IMR-90 (cell line): Measurements from ENCODE around the gene STK36. TPM values are rescaled to one million over a fixed set of nuclear protein-coding genes. Genes with fewer than 3 reads are reported as not detected.

Experiments
- ATAC-seq: fragments of 200-7000 bp; cut with Tn5 transposase; 2 replicates; pipeline ENCODE4 v1.9.1; 2020; ENCODE audit warnings: low read depth, mild to moderate bottlenecking, moderate library complexity
- BruUV-seq: library from RNA; stranded (reverse); fragments of 400-500 nt; replicated peaks from 2 replicates; lab custom pipeline; 2021; lab: Mats Ljungman, UMichigan
- CTCF ChIA-PET: fragments of 300-600 bp; formaldehyde crosslinking; extraction: SDS; loops from one replicate; lab custom pipeline; 2021; ENCODE audit warnings: antibody characterized with exemption; lab: Yijun Ruan, JAX
- POLR2A ChIA-PET: fragments of 300-600 bp; sonication (Branson Sonifier 250); formaldehyde crosslinking; loops from one replicate; lab custom pipeline; 2022; ENCODE audit warnings: antibody characterized with exemption; ENCODE audit not compliant: unreplicated experiment; lab: Charles Lee
- DNase-seq: peaks from one replicate; pipeline ENCODE4 v3.0.0; 2013
- H2AFZ ChIP-seq: replicated peaks from 2 replicates; pipeline ENCODE3; 2013; ENCODE audit warnings: low read length, mild to moderate bottlenecking; ENCODE audit not compliant: poor library complexity
- H2AK5ac ChIP-seq: 2 replicates; pipeline ENCODE4 v1.6.1; 2013; ENCODE audit warnings: low read depth, low read length, inconsistent platforms
- H2AK9ac ChIP-seq: replicated peaks from 2 replicates; pipeline ENCODE3; 2013; ENCODE audit warnings: mild to moderate bottlenecking, low read depth, low read length, moderate library complexity; ENCODE audit not compliant: poor library complexity
- H2BK120ac ChIP-seq: 2 replicates; pipeline ENCODE4 v1.6.1; 2013; ENCODE audit warnings: low read depth, low read length, inconsistent platforms
- H2BK15ac ChIP-seq: 3 replicates; pipeline ENCODE4 v1.6.1; 2013; ENCODE audit warnings: low read depth, low read length, inconsistent platforms
- H2BK20ac ChIP-seq: 2 replicates; pipeline ENCODE4 v1.6.1; 2013; ENCODE audit warnings: low read depth, mild to moderate bottlenecking, inconsistent platforms, low read length, moderate library complexity
- H2BK5ac ChIP-seq: 2 replicates; pipeline ENCODE4 v1.6.1; 2013; ENCODE audit warnings: mild to moderate bottlenecking, low read depth, low read length, inconsistent platforms; ENCODE audit not compliant: poor library complexity, severe bottlenecking
- H3K14ac ChIP-seq: replicated peaks from 2 replicates; pipeline ENCODE4 v1.6.1; 2013; ENCODE audit warnings: low read depth, low read length, inconsistent platforms
- H3K18ac ChIP-seq: 2 replicates; pipeline ENCODE4 v1.6.1; 2013; ENCODE audit warnings: low read depth, low read length, control low read depth
- H3K23ac ChIP-seq: 2 replicates; pipeline ENCODE4 v1.6.1; 2013; ENCODE audit warnings: low read depth, low read length, inconsistent platforms
- H3K27ac ChIP-seq: 2 replicates; pipeline ENCODE4 v1.5.1; 2013; ENCODE audit warnings: mild to moderate bottlenecking, control low read depth, low read length; ENCODE audit not compliant: insufficient read depth
- H3K27me3 ChIP-seq: 2 replicates; pipeline ENCODE4 v1.6.1; 2013; ENCODE audit warnings: low read length; ENCODE audit not compliant: control insufficient read depth, insufficient read depth
- H3K36me3 ChIP-seq: 2 replicates; pipeline ENCODE4 v1.6.1; 2013; ENCODE audit warnings: low read length, mixed read lengths; ENCODE audit not compliant: control insufficient read depth, insufficient read depth
- H3K4ac ChIP-seq: 2 replicates; pipeline ENCODE4 v1.6.1; 2013; ENCODE audit warnings: low read depth, low read length, inconsistent platforms
- H3K4me1 ChIP-seq: 2 replicates; pipeline ENCODE4 v1.6.1; 2013; ENCODE audit warnings: low read length, mixed read lengths; ENCODE audit not compliant: control insufficient read depth, insufficient read depth
- H3K4me2 ChIP-seq: 2 replicates; pipeline ENCODE4 v1.6.1; 2013; ENCODE audit warnings: low read depth, mild to moderate bottlenecking, control low read depth, low read length, moderate library complexity
- H3K4me3 ChIP-seq: 2 replicates; pipeline ENCODE4 v1.5.1; 2013; ENCODE audit warnings: low read depth, mild to moderate bottlenecking, control low read depth, low read length, moderate library complexity; ENCODE audit not compliant: insufficient read depth
- H3K56ac ChIP-seq: 2 replicates; pipeline ENCODE4 v1.6.1; 2013; ENCODE audit warnings: low read length, inconsistent platforms; ENCODE audit not compliant: insufficient read depth; ENCODE audit errors: extremely low read depth
- H3K79me1 ChIP-seq, 2 experiments: 2 replicates each; pipeline ENCODE4 v1.6.1; 2013; ENCODE audit warnings: low read length in 2 of 2, inconsistent platforms in 1 of 2, low read depth in 1 of 2
- H3K9ac ChIP-seq: 2 replicates; pipeline ENCODE4 v1.6.1; 2013; ENCODE audit warnings: low read depth, low read length, control low read depth
- H3K9me1 ChIP-seq: 2 replicates; pipeline ENCODE4 v1.6.1; 2013; ENCODE audit warnings: low read length, inconsistent platforms; ENCODE audit not compliant: insufficient read depth
- H3K9me3 ChIP-seq: 2 replicates; pipeline ENCODE4 v1.6.1; 2013; ENCODE audit warnings: low read length; ENCODE audit not compliant: control insufficient read depth, insufficient read depth
- H4K20me1 ChIP-seq: 2 replicates; pipeline ENCODE4 v1.6.1; 2013; ENCODE audit warnings: low read length, inconsistent platforms; ENCODE audit not compliant: insufficient read depth
- H4K5ac ChIP-seq: 2 replicates; pipeline ENCODE4 v1.6.1; 2013; ENCODE audit warnings: mild to moderate bottlenecking, low read depth, low read length, control low read depth
- H4K8ac ChIP-seq, 2 experiments: 2 replicates each; pipeline ENCODE4 v1.6.1; 2013; ENCODE audit warnings: low read depth in 2 of 2, low read length in 2 of 2, control low read depth in 1 of 2, inconsistent platforms in 1 of 2
- H4K91ac ChIP-seq: 2 replicates; pipeline ENCODE4 v1.6.1; 2013; ENCODE audit warnings: low read depth, low read length, inconsistent platforms; ENCODE audit not compliant: insufficient read depth
- BHLHE40 ChIP-seq: fragments of 150-350 bp; IDR thresholded peaks from 2 replicates; pipeline ENCODE4 v1.6.1; 2016; ENCODE audit warnings: mild to moderate bottlenecking, low read depth, low read length
- CEBPB ChIP-seq: IDR thresholded peaks from 2 replicates; pipeline ENCODE4 v1.6.1; 2012; ENCODE audit warnings: low read depth, low read length, improper control_type of control experiment
- WGBS, 2 experiments: methylation state at CpG; one replicate each; pipeline versions ENCODE4 v1.1.5 to v1.1.7; 2013; ENCODE audit warnings: missing lambda C conversion rate in 2 of 2; ENCODE audit not compliant: insufficient read length in 1 of 2; ENCODE audit errors: extremely low coverage in 2 of 2; 5-methylcytosine and 5-hydroxymethylcytosine counted together
- dilution Hi-C: fragments of 300-500 bp; cut with HindIII; formaldehyde crosslinking; loops from one replicate; pipeline ENCODE4 v1.14.3; 2018; ENCODE audit warnings: low sequenced_read_pairs; ENCODE audit not compliant: unreplicated experiment
- in situ Hi-C: fragments of 300-500 bp; cut with MboI; formaldehyde crosslinking; loops from 3 replicates; pipeline ENCODE4 v1.14.3; 2019; ENCODE audit warnings: low sequenced_read_pairs, inconsistent platforms, mixed read lengths
- intact Hi-C: fragments of 100-400 bp; cut with micrococcal nuclease; formaldehyde crosslinking; loops from 2 replicates; pipeline ENCODE4 v1.10.0; 2022
- polyA plus RNA-seq, 3 experiments: library from polyadenylated mRNA; depleted of rRNA; stranded (reverse); fragments of >200 nt; gene quantifications; 2 replicates each; pipeline ENCODE4 v1.2.3, GENCODE V29; 2012; ENCODE audit warnings: low replicate concordance in 1 of 3
- total RNA-seq: library from RNA; depleted of rRNA; stranded (reverse); fragments of >200 nt; gene quantifications from 2 replicates; pipeline ENCODE4 v1.2.3, GENCODE V29; 2012

The STK36 gene
- total and polyA plus RNA-seq, 2 of the 4 experiments (the other 2 are of a cell fraction): 17.6 to 44.5 TPM

GRCh38 chr2:218732761-218733158 lies 60.9 kb downstream of the STK36 start:
- H4K5ac ChIP-seq: peak overlapping the region; percentile 99
- ChIA-PET CTCF (interaction anchor here (0.6 to 0.7 kb wide), 2 partner anchors 20 to 21 kb away, joined by 3 read pairs; no protein-coding TSS in a partner anchor), POLR2A (interaction anchor here (0.6 kb wide), 1 partner anchor 735 kb away, joined by 3 read pairs; no protein-coding TSS in a partner anchor)
- no TSS peak for BruUV-seq
- H3K56ac ChIP-seq: peak overlapping the region; percentile 29; the same call in 1 of the 2 replicates
- peak overlapping the region; percentile 76 for H4K91ac ChIP-seq
- peak overlapping the region; percentile 90 for H2BK5ac ChIP-seq
- peaks cover 17% of the 10 kb centered on the region for H3K9me1 ChIP-seq
- peaks cover 29 to 73% of the 10 kb centered on the region in 2 experiments for H3K79me1 ChIP-seq
- in situ Hi-C loops (no loop called here), dilution Hi-C loops (no loop called here), intact Hi-C loops (loop anchor here (5.0 kb wide), 1 partner anchor 75 kb away; no protein-coding TSS in a partner anchor)
- H3K23ac ChIP-seq: peak overlapping the region; percentile 80; the same call in 1 of the 2 replicates
- H3K4me3 ChIP-seq: no peak overlapping the region
- H3K18ac ChIP-seq: peak overlapping the region; percentile 99
- ATAC-seq: 0 out of 2 replicates have a peak, but pooled peaks have one; percentile 9
- H3K9me3 ChIP-seq: no peaks in the 10 kb centered on the region
- peak overlapping the region; percentile 82 to 88; a peak in 3 of 4 replicates for H4K8ac ChIP-seq
- peak overlapping the region; percentile 93 for H2AK5ac ChIP-seq
- H2AFZ ChIP-seq: no peak overlapping the region
- no peaks in the 10 kb centered on the region for H3K27me3 ChIP-seq
- DNase-seq: peak; percentile 49
- peak overlapping the region; percentile 51; the same call in 1 of the 2 replicates for H3K4me2 ChIP-seq
- H4K20me1 ChIP-seq: no peaks in the 10 kb centered on the region; the same call in 1 of the 2 replicates
- H2BK15ac ChIP-seq: peak overlapping the region; percentile 42; the same call in 2 of the 3 replicates
- H2BK20ac ChIP-seq: peak overlapping the region; percentile 96
- peak overlapping the region; percentile 79 for H3K14ac ChIP-seq
- peak overlapping the region; percentile 33; the same call in 1 of the 2 replicates for H3K9ac ChIP-seq
- peak overlapping the region; percentile 57 for H2AK9ac ChIP-seq
- H3K27ac ChIP-seq: peak overlapping the region; percentile 99
- H3K4me1 ChIP-seq: peaks cover 20% of the 10 kb centered on the region
- WGBS, 2 experiments: no CpG with 5 or more reads among the region's 2 CpGs
- H3K36me3 ChIP-seq: peaks cover 6% of the 10 kb centered on the region
- peak overlapping the region; percentile 88 for H3K4ac ChIP-seq
- H2BK120ac ChIP-seq: peak overlapping the region; percentile 75
- TF ChIP-seq BHLHE40 (no peak), CEBPB (peak; percentile 67)
